Upper lobe of left lung (tissue), 4 donors: Measurements from ENCODE around the gene KCTD1.

Experiments used
- CTCF ChIP-seq, 6 experiments: fragments of 450-650 bp in 4 of 6; fragments of 200-600 bp in 2 of 6; sonication (generic) in 2 of 6; IDR thresholded peaks; one replicate each; pipeline ENCODE4 v1.5.1; 2016 to 2019; ENCODE audit warnings: antibody characterized with exemption in 6 of 6
- EP300 ChIP-seq, 4 donors: sonication (generic); formaldehyde crosslinking; IDR thresholded peaks; one replicate each; pipeline ENCODE4 v1.5.1; 2017; ENCODE audit warnings: antibody characterized with exemption in 4 of 4, control low read depth in 2 of 4
- POLR2A ChIP-seq, 4 donors: fragments of 450-650 bp; IDR thresholded peaks; one replicate each; pipeline ENCODE4 v1.5.1; 2016 to 2017; ENCODE audit warnings: antibody characterized with exemption in 4 of 4, mild to moderate bottlenecking in 2 of 4
- POLR2AphosphoS5 ChIP-seq, 2 donors: sonication (generic); formaldehyde crosslinking; IDR thresholded peaks; one replicate each; pipeline ENCODE4 v1.5.1; 2017; ENCODE audit warnings: antibody characterized with exemption in 2 of 2

GRCh38 chr18:26546170-26546874 lies 2.0 kb downstream of the KCTD1 start:
- no peak for TF ChIP-seq POLR2AphosphoS5 (IDR thresholded peaks at IDR 0.05)
- TF ChIP-seq CTCF (IDR thresholded peaks at IDR 0.05): no peak
- no peak for TF ChIP-seq POLR2A (IDR thresholded peaks at IDR 0.05)
- TF ChIP-seq EP300 (IDR thresholded peaks at IDR 0.05): no peak
